Activated naive CD4-positive, alpha-beta T cell treated with anti-CD3 and anti-CD28 coated beads, Interleukin-2, amount 10 ng/mL, durations not matched to agents 7 days and 5 days (primary cell): ENCODE results near the gene TPO.

Experiments used
- CTCF ChIA-PET: fragments of 350-600 bp; sonication (Branson Sonifier 250); formaldehyde crosslinking; loops from one replicate; lab custom pipeline; 2021; ENCODE audit warnings: antibody characterized with exemption; lab: Charles Lee
- DNase-seq: peaks from one replicate; pipeline ENCODE4 v3.0.0-alpha.2; 2020
- H3K27ac Mint-ChIP-seq: one replicate; pipeline ENCODE4 v1.8.0; 2021; ENCODE audit warnings: mild to moderate bottlenecking, moderate library complexity, mixed read lengths
- H3K27me3 Mint-ChIP-seq: one replicate; pipeline ENCODE4 v1.8.0; 2021; ENCODE audit warnings: mild to moderate bottlenecking, mixed read lengths
- H3K36me3 Mint-ChIP-seq: one replicate; pipeline ENCODE4 v1.8.0; 2021; ENCODE audit warnings: mixed read lengths
- H3K4me1 Mint-ChIP-seq: one replicate; pipeline ENCODE4 v1.8.0; 2021; ENCODE audit warnings: mixed read lengths
- H3K4me3 Mint-ChIP-seq: one replicate; pipeline ENCODE4 v1.8.0; 2021; ENCODE audit warnings: mild to moderate bottlenecking, moderate library complexity, mixed read lengths
- H3K9me3 Mint-ChIP-seq: one replicate; pipeline ENCODE4 v1.8.0; 2021; ENCODE audit warnings: mixed read lengths

Gene TPO

DNA sequence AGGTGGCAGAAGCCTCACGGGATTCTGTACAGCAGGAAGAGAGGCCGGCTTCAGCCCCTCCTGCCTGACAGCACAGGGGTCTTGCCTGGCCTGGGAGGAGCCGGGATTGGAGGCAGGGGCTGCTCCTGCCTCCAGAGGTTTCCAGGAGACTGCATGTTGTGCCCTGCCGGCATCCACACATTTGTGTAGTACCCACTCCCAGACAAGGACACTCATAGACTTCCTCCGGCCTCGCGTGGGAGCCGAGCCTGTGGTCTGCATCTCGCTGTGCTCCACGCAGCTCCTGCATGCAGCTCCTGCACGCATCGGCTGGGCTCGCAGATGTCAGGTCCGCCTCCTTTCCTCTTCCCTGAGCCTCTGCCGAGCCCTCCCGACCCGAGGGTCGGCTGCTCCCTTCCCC is 34.7 kb downstream of the TPO start:
- H3K36me3 Mint-ChIP-seq: no peaks in the 10 kb centered on the region
- no peaks in the 10 kb centered on the region for H3K9me3 Mint-ChIP-seq
- no peak for DNase-seq
- no peak overlapping the region for H3K4me3 Mint-ChIP-seq
- H3K4me1 Mint-ChIP-seq: no peaks in the 10 kb centered on the region
- CTCF ChIA-PET: no interaction called here
- H3K27ac Mint-ChIP-seq: no peak overlapping the region
- H3K27me3 Mint-ChIP-seq: peaks cover 21% of the 10 kb centered on the region

- CTCF ChIA-PET: no interaction called here
- Mint-ChIP-seq H3K9me3 (no peaks in the 10 kb centered on the region), H3K4me3 (no peak overlapping the region), H3K4me1 (no peaks in the 10 kb centered on the region), H3K36me3 (no peaks in the 10 kb centered on the region), H3K27ac (no peak overlapping the region), H3K27me3 (peaks cover 17% of the 10 kb centered on the region)
- no peak for DNase-seq
Measured at GRCh38 chr2:1450915-1451314, 37.7 kb downstream of the TPO start.

DNA sequence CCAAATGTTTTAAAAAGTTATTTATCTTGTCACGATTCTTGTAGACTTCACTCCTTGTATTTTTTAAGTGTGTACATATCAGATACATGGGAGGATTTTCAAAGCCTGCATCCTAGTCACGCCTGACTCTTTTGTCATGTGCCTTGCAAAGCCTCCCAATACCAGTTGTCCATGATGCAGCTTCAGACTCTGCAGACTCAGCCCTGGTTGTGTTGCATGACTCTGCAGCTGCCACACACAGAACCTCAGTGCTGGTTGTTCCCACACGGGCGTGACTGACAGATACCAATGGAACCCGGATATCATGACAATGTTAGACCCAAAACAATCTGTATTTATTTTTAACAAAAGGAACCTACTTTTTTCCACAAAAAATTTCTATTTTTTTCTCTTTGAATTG is 38.2 kb downstream of the TPO start:
- Mint-ChIP-seq H3K27me3 (peaks cover 17% of the 10 kb centered on the region), H3K9me3 (no peaks in the 10 kb centered on the region), H3K4me1 (no peaks in the 10 kb centered on the region), H3K27ac (no peak overlapping the region), H3K36me3 (no peaks in the 10 kb centered on the region), H3K4me3 (no peak overlapping the region)
- no peak for DNase-seq
- CTCF ChIA-PET: no interaction called here

- CTCF ChIA-PET: no interaction called here
- Mint-ChIP-seq H3K27me3 (peaks cover 10% of the 10 kb centered on the region), H3K4me1 (no peaks in the 10 kb centered on the region)
Measured at GRCh38 chr2:1453561-1453960, 40.3 kb downstream of the TPO start.

DNA sequence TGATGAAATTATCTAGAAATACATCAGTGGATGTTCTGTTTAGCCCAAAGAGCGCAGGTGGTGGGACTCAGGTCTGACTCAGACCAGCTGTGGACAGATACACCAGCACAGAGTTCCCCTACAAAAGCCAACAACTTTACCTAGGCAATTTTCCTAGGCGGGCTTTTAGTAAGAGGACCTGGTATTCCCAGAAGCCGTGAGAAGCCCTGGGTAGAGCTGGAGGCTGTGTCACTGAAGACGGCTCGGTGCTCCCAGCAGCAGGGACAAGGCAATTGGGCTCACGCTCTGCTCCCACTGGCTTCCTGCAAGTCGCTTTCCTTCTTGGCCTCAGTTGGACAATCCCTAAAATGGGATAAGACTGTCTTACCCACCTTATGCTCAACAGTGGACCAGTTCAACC is 41.1 kb downstream of the TPO start:
- no peak overlapping the region for H3K27ac Mint-ChIP-seq

More at GRCh38 chr2:1453561-1453960, 40.3 kb downstream of the TPO start:
- Mint-ChIP-seq H3K4me3 (no peak overlapping the region), H3K36me3 (no peaks in the 10 kb centered on the region), H3K9me3 (peaks cover 3% of the 10 kb centered on the region), H3K27ac (no peak overlapping the region)
- no peak for DNase-seq

DNA sequence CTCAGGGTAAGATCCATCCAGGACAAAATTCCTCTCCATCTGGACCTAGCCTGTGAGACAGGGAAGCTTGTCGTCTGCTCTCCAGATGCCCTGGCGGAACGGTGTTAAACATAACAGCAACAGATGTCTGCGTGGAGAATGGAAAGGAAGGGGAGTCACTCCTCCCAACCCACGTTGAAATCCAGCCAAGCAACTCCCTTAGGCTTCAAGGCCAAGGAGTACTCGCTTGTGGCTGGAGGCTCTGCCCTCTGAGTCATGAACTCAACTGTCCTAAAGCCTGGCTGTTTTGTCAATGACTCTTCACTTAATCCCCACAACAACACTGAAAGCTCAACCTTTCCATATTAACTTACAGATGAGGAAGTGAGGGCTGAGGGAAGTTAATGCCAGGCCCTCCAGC is 42.2 kb downstream of the TPO start:
- Mint-ChIP-seq H3K36me3 (no peaks in the 10 kb centered on the region), H3K9me3 (peaks cover 3% of the 10 kb centered on the region), H3K4me1 (no peaks in the 10 kb centered on the region), H3K27me3 (no peaks in the 10 kb centered on the region), H3K4me3 (no peak overlapping the region), H3K27ac (no peak overlapping the region)
- CTCF ChIA-PET: no interaction called here
- DNase-seq: no peak

More for the DNA sequence above, 41.1 kb downstream of the TPO start:
- no peak overlapping the region for H3K4me3 Mint-ChIP-seq
- peaks cover 7% of the 10 kb centered on the region for H3K27me3 Mint-ChIP-seq
- DNase-seq: no peak
- H3K9me3 Mint-ChIP-seq: peaks cover 3% of the 10 kb centered on the region
- CTCF ChIA-PET: no interaction called here
- no peaks in the 10 kb centered on the region for H3K4me1 Mint-ChIP-seq
- no peaks in the 10 kb centered on the region for H3K36me3 Mint-ChIP-seq

DNA sequence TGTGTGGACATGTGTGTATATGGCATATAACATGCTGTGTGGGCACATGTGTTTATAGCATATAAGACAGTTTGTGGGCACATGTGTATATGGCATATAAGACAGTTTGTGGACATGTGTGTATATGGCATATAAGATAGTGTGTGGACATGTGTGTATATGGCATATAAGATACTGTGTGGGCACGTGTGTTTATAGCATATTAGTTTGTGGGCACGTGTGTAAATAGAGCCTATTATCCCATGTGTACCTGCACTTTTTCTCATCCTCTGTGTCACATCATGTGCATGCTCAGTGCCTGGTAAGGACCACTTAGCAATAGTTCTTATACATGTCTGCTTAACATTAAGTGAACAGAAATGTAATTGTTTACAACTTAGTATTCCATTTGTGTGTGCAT is 45.2 kb downstream of the TPO start:
- Mint-ChIP-seq H3K9me3 (peaks cover 3% of the 10 kb centered on the region), H3K4me1 (no peaks in the 10 kb centered on the region), H3K4me3 (no peak overlapping the region), H3K36me3 (no peaks in the 10 kb centered on the region), H3K27ac (no peak overlapping the region), H3K27me3 (no peaks in the 10 kb centered on the region)
- CTCF ChIA-PET: no interaction called here
- no peak for DNase-seq

GRCh38 chr2:1459727-1460126 is 46.5 kb downstream of the TPO start:
- H3K4me1 Mint-ChIP-seq: no peaks in the 10 kb centered on the region
- H3K4me3 Mint-ChIP-seq: no peak overlapping the region
- DNase-seq: no peak
- H3K36me3 Mint-ChIP-seq: no peaks in the 10 kb centered on the region
- H3K27ac Mint-ChIP-seq: no peak overlapping the region
- CTCF ChIA-PET: no interaction called here
- H3K9me3 Mint-ChIP-seq: peaks cover 3% of the 10 kb centered on the region
- no peaks in the 10 kb centered on the region for H3K27me3 Mint-ChIP-seq

DNA sequence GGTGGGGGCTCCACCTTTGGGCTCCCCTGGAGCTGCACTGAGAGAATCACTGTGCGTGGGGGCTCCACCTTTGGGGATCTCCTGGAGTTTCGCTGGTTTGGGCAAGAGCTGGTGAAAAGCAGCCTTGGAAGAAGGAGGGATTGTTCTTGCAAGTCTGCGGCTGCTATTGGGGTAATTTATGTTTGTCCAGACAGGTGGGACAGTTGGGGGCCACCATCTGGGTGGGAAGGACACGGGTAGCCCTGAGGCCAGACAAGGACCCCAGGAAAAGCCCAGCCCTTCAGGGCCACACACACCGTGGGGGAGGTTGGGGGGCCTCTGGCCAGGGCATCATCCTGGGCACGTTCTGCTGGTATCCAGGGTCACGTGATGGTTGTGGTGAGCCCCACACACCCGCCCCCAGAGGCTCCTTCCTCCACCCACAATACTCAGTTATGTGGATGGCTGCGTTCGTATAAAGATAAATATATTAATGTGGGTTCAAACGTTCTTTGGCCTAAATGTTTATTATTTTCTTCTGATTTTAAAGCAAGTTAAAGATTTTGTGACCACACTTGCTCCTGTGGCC is 47.7 kb downstream of the TPO start:
- no peak for DNase-seq
- Mint-ChIP-seq H3K36me3 (no peaks in the 10 kb centered on the region), H3K4me1 (no peaks in the 10 kb centered on the region), H3K27me3 (no peaks in the 10 kb centered on the region), H3K27ac (no peak overlapping the region), H3K4me3 (no peak overlapping the region), H3K9me3 (peaks cover 3% of the 10 kb centered on the region)
- CTCF ChIA-PET: no interaction called here

GRCh38 chr2:1461507-1462390 is 48.5 kb downstream of the TPO start:
- H3K27me3 Mint-ChIP-seq: no peaks in the 10 kb centered on the region
- peaks cover 3% of the 10 kb centered on the region for H3K9me3 Mint-ChIP-seq
- no peak for DNase-seq
- H3K36me3 Mint-ChIP-seq: no peaks in the 10 kb centered on the region
- H3K4me3 Mint-ChIP-seq: no peak overlapping the region
- H3K27ac Mint-ChIP-seq: no peak overlapping the region
- H3K4me1 Mint-ChIP-seq: peaks cover 2% of the 10 kb centered on the region
- CTCF ChIA-PET: no interaction called here

DNA sequence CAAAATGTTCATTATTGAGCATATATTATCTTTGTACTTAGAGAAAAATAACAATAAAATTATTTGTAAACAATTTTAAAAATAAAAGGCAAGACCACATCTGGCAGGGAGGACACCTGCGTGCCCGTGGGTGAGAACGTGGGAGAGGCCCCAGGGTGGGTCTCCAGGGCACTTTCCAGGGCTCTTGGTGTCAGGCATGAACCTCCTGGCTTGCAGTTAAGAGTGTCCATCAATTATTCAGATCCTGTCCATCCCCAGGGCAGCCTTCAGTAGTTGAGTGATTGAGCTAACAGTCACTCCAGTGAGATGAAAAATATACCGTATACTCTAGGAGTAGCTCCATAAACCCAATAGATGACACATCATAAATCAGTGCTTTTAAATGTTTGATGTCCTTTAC is 49.7 kb downstream of the TPO start:
- Mint-ChIP-seq H3K9me3 (peaks cover 2% of the 10 kb centered on the region), H3K27me3 (no peaks in the 10 kb centered on the region), H3K27ac (no peak overlapping the region), H3K4me3 (no peak overlapping the region), H3K36me3 (no peaks in the 10 kb centered on the region), H3K4me1 (peaks cover 4% of the 10 kb centered on the region)
- CTCF ChIA-PET: no interaction called here
- DNase-seq: no peak

DNA sequence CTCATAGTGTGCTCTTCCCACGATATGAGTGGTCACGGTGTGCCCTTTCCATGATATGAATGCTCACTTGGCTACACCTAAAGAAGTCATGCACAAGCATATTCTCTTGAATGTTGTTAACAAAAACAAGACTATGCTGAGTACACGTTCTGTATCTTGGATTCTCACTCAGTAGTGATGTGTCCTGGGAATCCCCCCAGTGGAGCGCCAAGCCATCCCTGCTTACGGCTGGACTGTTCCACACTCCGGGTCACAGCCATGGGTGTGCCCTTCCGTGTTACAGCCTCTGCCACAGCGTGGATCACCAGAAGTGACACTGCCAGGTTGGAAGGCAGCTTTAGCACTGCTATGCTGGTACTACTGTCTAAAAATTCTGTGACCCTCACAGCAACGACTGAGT is 59.1 kb downstream of the TPO start:
- Mint-ChIP-seq H3K4me3 (no peak overlapping the region), H3K27ac (no peak overlapping the region), H3K36me3 (no peaks in the 10 kb centered on the region), H3K27me3 (no peaks in the 10 kb centered on the region), H3K4me1 (no peaks in the 10 kb centered on the region), H3K9me3 (peaks cover 14% of the 10 kb centered on the region)
- DNase-seq: no peak
- CTCF ChIA-PET: no interaction called here

- CTCF ChIA-PET: no interaction called here
- peaks cover 4% of the 10 kb centered on the region for H3K9me3 Mint-ChIP-seq
Measured at GRCh38 chr2:1476617-1477195, 63.4 kb downstream of the TPO start.

GRCh38 chr2:1477196-1478040 is 64.2 kb downstream of the TPO start:
- no peaks in the 10 kb centered on the region for H3K36me3 Mint-ChIP-seq
- H3K9me3 Mint-ChIP-seq: peaks cover 4% of the 10 kb centered on the region
- no peak for DNase-seq
- no peaks in the 10 kb centered on the region for H3K4me1 Mint-ChIP-seq
- CTCF ChIA-PET: no interaction called here
- no peak overlapping the region for H3K4me3 Mint-ChIP-seq
- H3K27me3 Mint-ChIP-seq: no peaks in the 10 kb centered on the region
- H3K27ac Mint-ChIP-seq: no peak overlapping the region

More at GRCh38 chr2:1476617-1477195, 63.4 kb downstream of the TPO start:
- Mint-ChIP-seq H3K27me3 (no peaks in the 10 kb centered on the region), H3K36me3 (no peaks in the 10 kb centered on the region), H3K4me3 (no peak overlapping the region), H3K4me1 (no peaks in the 10 kb centered on the region), H3K27ac (no peak overlapping the region)
- DNase-seq: no peak
